Skeletal muscle cell (primary cell): ENCODE data around the gene NMT1.

ENCODE experiments used
- DNase-seq: peaks from one replicate; pipeline ENCODE4 v3.0.0-alpha.2; 2010; ENCODE audit warnings: low read depth
- H3K4me3 ChIP-seq: 2 replicates; pipeline ENCODE4 v1.5.1; 2011; ENCODE audit warnings: low read depth, mild to moderate bottlenecking, control low read depth, low read length, moderate library complexity

NMT1 gene

GRCh38 chr17:45070001-45070400 lies 8.9 kb downstream of the NMT1 start:
- DNase-seq: no peak

GRCh38 chr17:45070809-45071208 lies 9.7 kb downstream of the NMT1 start:
- no peak for DNase-seq
- H3K4me3 ChIP-seq: no peak overlapping the region

More at GRCh38 chr17:45070001-45070400, 8.9 kb downstream of the NMT1 start:
- no peak overlapping the region for H3K4me3 ChIP-seq

GRCh38 chr17:45073414-45074070 lies 12.4 kb downstream of the NMT1 start:
- peak; percentile 78 for DNase-seq
- no peak overlapping the region for H3K4me3 ChIP-seq

- no peak overlapping the region for H3K4me3 ChIP-seq
- DNase-seq: no peak
These were observed 16.5 kb downstream of the NMT1 start for GRCh38 chr17:45077643-45078042.

GRCh38 chr17:45081047-45081703 lies 20.1 kb downstream of the NMT1 start:
- no peak overlapping the region for H3K4me3 ChIP-seq
- no peak for DNase-seq

GRCh38 chr17:45086391-45086790 lies 25.3 kb downstream of the NMT1 start:
- H3K4me3 ChIP-seq: no peak overlapping the region
- no peak for DNase-seq

- H3K4me3 ChIP-seq: no peak overlapping the region
- no peak for DNase-seq
These were observed 25.9 kb downstream of the NMT1 start for GRCh38 chr17:45086865-45087503.

GRCh38 chr17:45087504-45087975 lies 26.4 kb downstream of the NMT1 start:
- H3K4me3 ChIP-seq: no peak overlapping the region
- no peak for DNase-seq

- H3K4me3 ChIP-seq: no peak overlapping the region
- no peak for DNase-seq
These were observed 26.9 kb downstream of the NMT1 start for GRCh38 chr17:45087978-45088377.

GRCh38 chr17:45088741-45089140 lies 27.6 kb downstream of the NMT1 start:
- H3K4me3 ChIP-seq: no peak overlapping the region
- DNase-seq: no peak

- H3K4me3 ChIP-seq: no peak overlapping the region
- no peak for DNase-seq
These were observed 29.6 kb downstream of the NMT1 start for GRCh38 chr17:45090711-45091110.

- H3K4me3 ChIP-seq: no peak overlapping the region
- no peak for DNase-seq
These were observed 30.8 kb downstream of the NMT1 start for GRCh38 chr17:45091778-45092425.

GRCh38 chr17:45092911-45093430 lies 31.9 kb downstream of the NMT1 start:
- H3K4me3 ChIP-seq: no peak overlapping the region
- DNase-seq: peak; percentile 94

GRCh38 chr17:45093444-45094110 lies 32.5 kb downstream of the NMT1 start:
- no peak for DNase-seq
- no peak overlapping the region for H3K4me3 ChIP-seq

- DNase-seq: no peak
- no peak overlapping the region for H3K4me3 ChIP-seq
These were observed 35.0 kb downstream of the NMT1 start for GRCh38 chr17:45096141-45096540.

GRCh38 chr17:45096926-45097325 lies 35.8 kb downstream of the NMT1 start:
- DNase-seq: no peak
- no peak overlapping the region for H3K4me3 ChIP-seq

GRCh38 chr17:45098081-45098868 lies 37.2 kb downstream of the NMT1 start:
- H3K4me3 ChIP-seq: no peak overlapping the region
- no peak for DNase-seq

- DNase-seq: peak; percentile 42
- no peak overlapping the region for H3K4me3 ChIP-seq
These were observed 37.9 kb downstream of the NMT1 start for GRCh38 chr17:45098869-45099616.
